Activated naive CD8-positive, alpha-beta T cell treated with anti-CD3 and anti-CD28 coated beads, Interleukin-2, amount 50 U/mL, for 24 hours (primary cell): ENCODE data around the gene FAM20B.

Source experiments
- ATAC-seq: fragments of 150-1000 bp; cut with Tn5 transposase; one replicate; pipeline ENCODE4 v1.10.0; 2021
- DNase-seq: peaks from one replicate; pipeline ENCODE4 v3.0.0; 2021
- H3K27ac Mint-ChIP-seq: one replicate; pipeline ENCODE4 v1.8.0; 2021; ENCODE audit warnings: mild to moderate bottlenecking, mixed read lengths
- H3K27me3 Mint-ChIP-seq: one replicate; pipeline ENCODE4 v1.8.0; 2021; ENCODE audit warnings: mixed read lengths
- H3K36me3 Mint-ChIP-seq: one replicate; pipeline ENCODE4 v1.8.0; 2021; ENCODE audit warnings: low read depth, mixed read lengths
- H3K4me1 Mint-ChIP-seq: one replicate; pipeline ENCODE4 v1.8.0; 2021; ENCODE audit warnings: mixed read lengths
- H3K4me3 Mint-ChIP-seq: one replicate; pipeline ENCODE4 v1.8.0; 2021; ENCODE audit warnings: mild to moderate bottlenecking, moderate library complexity, mixed read lengths
- H3K9me3 Mint-ChIP-seq: one replicate; pipeline ENCODE4 v1.8.0; 2021; ENCODE audit warnings: mixed read lengths

Gene FAM20B

GRCh38 chr1:179108644-179109043, 83.0 kb downstream of the FAM20B start:
- Mint-ChIP-seq H3K9me3 (no peaks in the 10 kb centered on the region), H3K27me3 (no peaks in the 10 kb centered on the region), H3K4me3 (no peak overlapping the region), H3K4me1 (no peaks in the 10 kb centered on the region), H3K36me3 (peaks cover 11% of the 10 kb centered on the region), H3K27ac (no peak overlapping the region)
- ATAC-seq (no peak), DNase-seq (no peak)

- H3K27ac Mint-ChIP-seq, result no peak overlapping the region
- DNase-seq (no peak), ATAC-seq (no peak)
- H3K4me1 Mint-ChIP-seq, result no peaks in the 10 kb centered on the region
- no peak overlapping the region for H3K4me3 Mint-ChIP-seq
- no peaks in the 10 kb centered on the region for H3K27me3 Mint-ChIP-seq
- no peaks in the 10 kb centered on the region for H3K9me3 Mint-ChIP-seq
- H3K36me3 Mint-ChIP-seq, result peaks cover 18% of the 10 kb centered on the region
Measured at GRCh38 chr1:179115181-179115580, 89.5 kb downstream of the FAM20B start.

GRCh38 chr1:179119513-179119912, 93.8 kb downstream of the FAM20B start:
- Mint-ChIP-seq H3K27ac (no peak overlapping the region), H3K4me1 (peaks cover 4% of the 10 kb centered on the region), H3K27me3 (no peaks in the 10 kb centered on the region), H3K4me3 (no peak overlapping the region), H3K36me3 (peaks cover 15% of the 10 kb centered on the region), H3K9me3 (no peaks in the 10 kb centered on the region)
- DNase-seq, result no peak
- no peak for ATAC-seq

- no peaks in the 10 kb centered on the region for H3K9me3 Mint-ChIP-seq
- no peaks in the 10 kb centered on the region for H3K27me3 Mint-ChIP-seq
- ATAC-seq (no peak), DNase-seq (no peak)
- peaks cover 15% of the 10 kb centered on the region for H3K36me3 Mint-ChIP-seq
- H3K4me1 Mint-ChIP-seq, result peaks cover 4% of the 10 kb centered on the region
- no peak overlapping the region for H3K4me3 Mint-ChIP-seq
- no peak overlapping the region for H3K27ac Mint-ChIP-seq
Measured at GRCh38 chr1:179120736-179121135, 95.0 kb downstream of the FAM20B start.

GRCh38 chr1:179121159-179121938, 95.7 kb downstream of the FAM20B start:
- H3K27ac Mint-ChIP-seq, result no peak overlapping the region
- H3K27me3 Mint-ChIP-seq, result no peaks in the 10 kb centered on the region
- DNase-seq (peak; percentile 35), ATAC-seq (peak; percentile 65)
- H3K4me3 Mint-ChIP-seq, result no peak overlapping the region
- no peaks in the 10 kb centered on the region for H3K9me3 Mint-ChIP-seq
- peaks cover 15% of the 10 kb centered on the region for H3K36me3 Mint-ChIP-seq
- peaks cover 4% of the 10 kb centered on the region for H3K4me1 Mint-ChIP-seq

- no peak overlapping the region for H3K27ac Mint-ChIP-seq
- peaks cover 30% of the 10 kb centered on the region for H3K4me1 Mint-ChIP-seq
- no peak overlapping the region for H3K4me3 Mint-ChIP-seq
- no peak for ATAC-seq
- peaks cover 9% of the 10 kb centered on the region for H3K36me3 Mint-ChIP-seq
- DNase-seq, result no peak
- H3K27me3 Mint-ChIP-seq, result no peaks in the 10 kb centered on the region
- no peaks in the 10 kb centered on the region for H3K9me3 Mint-ChIP-seq
Measured at GRCh38 chr1:179124873-179125272, 99.2 kb downstream of the FAM20B start.
